ENCODE measurements around the gene NHSL2.

Gene NHSL2

DNA sequence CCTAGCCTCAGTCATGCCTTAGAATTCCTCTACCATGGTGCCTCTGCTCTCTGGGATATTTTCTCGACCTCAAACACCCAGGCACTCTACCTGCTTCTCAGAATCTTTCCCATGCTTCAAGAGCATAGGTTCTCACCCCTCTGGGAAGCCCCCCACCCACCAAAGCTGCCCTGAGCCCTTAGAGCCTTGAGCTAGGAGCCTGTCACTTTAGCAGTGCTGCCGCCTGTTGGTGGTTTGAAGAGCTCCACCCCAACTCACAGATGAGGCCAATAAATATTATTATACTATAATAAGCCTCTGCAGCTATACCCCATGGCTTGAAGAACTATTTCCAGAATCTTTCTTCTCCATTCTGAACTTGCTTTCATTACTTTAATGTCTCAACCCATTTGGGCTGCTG lies 111.3 kb downstream of the NHSL2 start:
- Mint-ChIP-seq H3K9me3 (no peaks in the 10 kb centered on the region), H3K27me3 (ENCODE audit: low read depth) (peaks cover 4% of the 10 kb centered on the region), H3K4me3 (no peak overlapping the region)

DNA sequence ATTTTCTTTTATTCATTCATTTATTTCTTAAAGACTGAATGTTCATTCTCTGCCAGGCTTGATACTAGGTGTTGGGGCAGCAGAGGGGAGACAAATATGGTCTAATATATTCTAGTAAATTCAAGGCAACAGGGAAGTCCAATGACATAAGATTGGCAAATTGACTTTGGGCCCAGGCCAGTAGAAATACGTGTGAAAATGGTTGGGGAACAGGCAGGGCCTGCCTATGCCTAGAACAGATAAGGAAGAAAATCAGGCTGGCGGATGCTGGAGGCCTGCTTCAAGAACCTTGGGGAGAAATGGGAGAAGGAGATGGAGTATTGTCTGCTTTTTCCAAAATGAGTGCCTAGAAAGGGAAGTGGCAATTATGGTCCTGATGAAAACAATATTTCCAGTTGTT lies 112.4 kb downstream of the NHSL2 start:
- TF ChIP-seq, protein P1, sequence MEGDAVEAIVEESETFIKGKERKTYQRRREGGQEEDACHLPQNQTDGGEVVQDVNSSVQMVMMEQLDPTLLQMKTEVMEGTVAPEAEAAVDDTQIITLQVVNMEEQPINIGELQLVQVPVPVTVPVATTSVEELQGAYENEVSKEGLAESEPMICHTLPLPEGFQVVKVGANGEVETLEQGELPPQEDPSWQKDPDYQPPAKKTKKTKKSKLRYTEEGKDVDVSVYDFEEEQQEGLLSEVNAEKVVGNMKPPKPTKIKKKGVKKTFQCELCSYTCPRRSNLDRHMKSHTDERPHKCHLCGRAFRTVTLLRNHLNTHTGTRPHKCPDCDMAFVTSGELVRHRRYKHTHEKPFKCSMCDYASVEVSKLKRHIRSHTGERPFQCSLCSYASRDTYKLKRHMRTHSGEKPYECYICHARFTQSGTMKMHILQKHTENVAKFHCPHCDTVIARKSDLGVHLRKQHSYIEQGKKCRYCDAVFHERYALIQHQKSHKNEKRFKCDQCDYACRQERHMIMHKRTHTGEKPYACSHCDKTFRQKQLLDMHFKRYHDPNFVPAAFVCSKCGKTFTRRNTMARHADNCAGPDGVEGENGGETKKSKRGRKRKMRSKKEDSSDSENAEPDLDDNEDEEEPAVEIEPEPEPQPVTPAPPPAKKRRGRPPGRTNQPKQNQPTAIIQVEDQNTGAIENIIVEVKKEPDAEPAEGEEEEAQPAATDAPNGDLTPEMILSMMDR (IDR thresholded peaks at IDR 0.05; ENCODE audit: unreplicated experiment in 3 of 3) = no peak
- no peak overlapping the region for H3K27ac Mint-ChIP-seq
- H3K36me3 Mint-ChIP-seq (ENCODE audit: low read depth) = no peaks in the 10 kb centered on the region
- H3K27me3 Mint-ChIP-seq (ENCODE audit: low read depth) = no peaks in the 10 kb centered on the region
- H3K4me3 Mint-ChIP-seq = no peak overlapping the region
- H3K4me1 Mint-ChIP-seq = peaks cover 38% of the 10 kb centered on the region
- H3K9me3 Mint-ChIP-seq = no peaks in the 10 kb centered on the region

More for the DNA sequence above, 111.3 kb downstream of the NHSL2 start:
- peak overlapping the region in 2 of 3 experiments; percentile 14 to 83 for H3K27ac Mint-ChIP-seq
- TF ChIP-seq, protein P1 (IDR thresholded peaks at IDR 0.05; ENCODE audit: unreplicated experiment in 3 of 3) = peak in 2 of 3 experiments; percentile 22 to 25
- peaks cover 27% of the 10 kb centered on the region for H3K4me1 Mint-ChIP-seq
- no peaks in the 10 kb centered on the region for H3K36me3 Mint-ChIP-seq (ENCODE audit: low read depth)

DNA sequence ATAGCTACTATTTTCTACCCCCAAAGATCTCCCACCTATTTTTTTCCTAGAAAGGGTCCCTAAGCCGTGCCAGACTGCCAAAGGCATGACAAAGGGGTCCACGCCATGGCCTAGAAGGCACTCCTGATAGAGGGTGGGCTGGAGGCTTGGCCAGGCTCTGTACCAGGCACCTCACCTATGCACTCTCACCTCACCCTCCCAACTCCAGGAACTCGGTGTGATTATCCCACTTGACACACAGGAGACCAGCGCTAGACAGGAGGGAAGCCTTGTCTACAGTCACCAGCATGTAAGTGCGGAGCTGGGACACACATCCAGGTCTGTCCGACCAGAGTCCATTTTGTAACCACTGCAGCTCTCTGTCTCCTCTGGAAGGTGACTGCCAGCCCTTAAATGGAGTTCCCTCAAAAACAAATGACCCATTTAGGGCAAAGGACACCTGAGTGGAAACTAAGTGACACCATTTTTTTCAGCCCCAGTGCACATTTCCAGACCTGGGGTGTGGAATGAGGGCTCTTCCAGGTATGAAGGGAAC lies 114.7 kb downstream of the NHSL2 start:
- no peak overlapping the region for H3K4me3 Mint-ChIP-seq
- H3K4me1 Mint-ChIP-seq = peaks cover 44% of the 10 kb centered on the region
- no peaks in the 10 kb centered on the region for H3K27me3 Mint-ChIP-seq (ENCODE audit: low read depth)
- TF ChIP-seq, protein P1 (IDR thresholded peaks at IDR 0.05; ENCODE audit: unreplicated experiment in 3 of 3) = no peak
- H3K27ac Mint-ChIP-seq = no peak overlapping the region
- H3K9me3 Mint-ChIP-seq = no peaks in the 10 kb centered on the region
- no peaks in the 10 kb centered on the region for H3K36me3 Mint-ChIP-seq (ENCODE audit: low read depth)

DNA sequence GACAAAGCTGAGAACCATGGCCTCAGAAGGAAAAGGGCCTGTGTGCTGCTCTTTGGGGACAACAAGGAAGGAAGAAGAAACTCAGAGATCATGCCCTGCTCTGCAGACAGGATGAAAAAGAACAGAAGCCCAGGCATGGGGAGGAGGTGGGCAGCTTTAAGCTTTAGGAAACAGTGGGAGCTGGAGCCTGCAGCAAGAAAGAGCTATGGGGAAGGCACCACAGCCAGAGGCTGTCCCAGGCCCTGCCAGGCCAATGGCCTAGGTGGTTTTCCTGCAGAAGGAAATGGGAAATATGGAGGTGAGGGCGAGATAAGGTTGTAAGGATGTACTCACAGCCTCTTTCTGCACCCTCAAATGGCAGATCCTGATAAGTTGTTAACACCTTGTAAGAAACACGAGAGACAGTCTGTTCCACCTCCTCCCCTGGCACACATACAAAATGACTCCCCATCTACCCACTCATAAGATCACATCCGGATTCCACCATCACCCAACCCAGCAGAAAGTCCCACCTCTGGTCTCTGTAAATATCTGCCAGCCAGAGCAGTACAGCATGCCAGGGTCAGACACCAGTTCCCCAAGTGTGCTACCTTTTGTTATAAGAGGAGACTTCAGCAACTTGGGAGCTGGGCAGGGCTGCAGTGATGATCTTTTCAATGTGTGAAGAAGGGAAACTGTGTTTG lies 115.8 kb downstream of the NHSL2 start:
- H3K27ac Mint-ChIP-seq = peak overlapping the region in 2 of 3 experiments; percentile 44 to 93
- peaks cover 47% of the 10 kb centered on the region for H3K4me1 Mint-ChIP-seq
- no peak overlapping the region for H3K4me3 Mint-ChIP-seq
- H3K9me3 Mint-ChIP-seq = no peaks in the 10 kb centered on the region
- no peaks in the 10 kb centered on the region for H3K27me3 Mint-ChIP-seq (ENCODE audit: low read depth)
- no peaks in the 10 kb centered on the region for H3K36me3 Mint-ChIP-seq (ENCODE audit: low read depth)
- TF ChIP-seq, protein P1 (IDR thresholded peaks at IDR 0.05; ENCODE audit: unreplicated experiment in 3 of 3) = no peak

DNA sequence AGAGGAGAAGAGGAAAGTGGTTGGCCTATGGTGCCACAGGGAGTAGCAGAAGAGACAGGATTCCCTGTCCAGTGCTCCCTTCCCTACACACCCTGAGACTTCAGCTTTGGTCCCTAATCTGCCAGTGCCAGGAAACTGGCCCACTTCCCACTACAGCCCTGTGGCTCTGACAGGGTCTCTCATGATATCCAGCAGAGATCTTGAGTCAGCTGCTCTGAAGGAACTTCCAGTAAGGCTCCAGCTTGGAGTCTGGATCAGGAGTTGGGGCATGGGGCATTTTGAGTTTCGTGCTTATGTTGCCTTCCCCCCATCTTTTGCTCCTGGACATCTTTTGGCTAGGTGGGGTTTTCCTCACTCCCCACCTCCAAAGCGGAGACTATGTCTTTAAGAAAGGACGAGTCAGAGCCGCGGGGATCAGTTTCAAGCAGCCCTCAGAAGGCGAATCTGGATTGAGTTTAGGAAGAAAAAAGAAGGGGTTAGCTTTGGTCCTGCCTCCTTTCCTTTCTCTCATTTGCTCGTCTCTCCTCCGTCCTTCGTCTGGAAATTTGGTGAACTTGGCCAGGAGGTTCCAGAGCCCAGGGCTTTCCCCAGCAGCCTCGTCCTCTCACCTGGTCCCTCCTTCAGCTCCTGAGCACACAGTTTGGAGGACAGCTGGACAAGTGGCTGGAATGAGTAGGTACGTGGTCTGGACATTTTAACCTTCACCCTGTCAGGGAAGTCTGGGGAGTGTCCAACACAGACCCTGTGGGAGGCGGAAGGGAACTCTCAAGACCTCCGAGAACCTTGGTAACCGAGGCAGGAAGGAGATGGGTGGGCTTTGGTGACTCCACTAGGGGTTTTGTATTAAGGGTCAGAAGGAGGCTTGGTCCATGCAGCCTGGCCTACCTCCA lies 116.6 kb downstream of the NHSL2 start:
- Mint-ChIP-seq H3K27me3 (ENCODE audit: low read depth) (no peaks in the 10 kb centered on the region), H3K4me1 (peaks cover 47% of the 10 kb centered on the region), H3K27ac (peak overlapping the region in 2 of 3 experiments; percentile 63 to 93), H3K9me3 (no peaks in the 10 kb centered on the region), H3K36me3 (ENCODE audit: low read depth) (peaks cover under 1% of the 10 kb centered on the region), H3K4me3 (peak overlapping the region in 2 of 3 experiments; percentile 45 to 84)
- TF ChIP-seq, protein P1 (IDR thresholded peaks at IDR 0.05; ENCODE audit: unreplicated experiment in 3 of 3) = no peak

All from nephron (organoid).